Fibroblast of pulmonary artery (primary cell): Measurements from ENCODE around the gene PTGIR.

ENCODE experiments used
- DNase-seq: peaks from one replicate; pipeline ENCODE4 v3.0.0-alpha.2; 2010; ENCODE audit warnings: low read depth
- H3K4me3 ChIP-seq: replicated peaks from 2 replicates; pipeline ENCODE4 v1.5.1; 2011; ENCODE audit warnings: low read depth, mild to moderate bottlenecking, control low read depth, low read length, moderate library complexity
- CTCF ChIP-seq: IDR thresholded peaks from 2 replicates; pipeline ENCODE4 v1.5.1; 2011; ENCODE audit warnings: mild to moderate bottlenecking, control low read depth, low read length, inconsistent platforms; ENCODE audit errors: missing control alignments

The PTGIR gene

GRCh38 chr19:46660551-46661019 lies 35.7 kb upstream of the PTGIR start:
- DNase-seq, result no peak
- TF ChIP-seq CTCF, result no peak
- H3K4me3 ChIP-seq, result peak overlapping the region; percentile 74

GRCh38 chr19:46660008-46660517 lies 35.2 kb upstream of the PTGIR start:
- DNase-seq, result peak; percentile 25
- H3K4me3 ChIP-seq, result peak overlapping the region; percentile 74
- TF ChIP-seq CTCF, result no peak

GRCh38 chr19:46659151-46660007 lies 34.5 kb upstream of the PTGIR start:
- peak overlapping the region; percentile 74 for H3K4me3 ChIP-seq
- peak; percentile 17 for DNase-seq
- TF ChIP-seq CTCF, result no peak

- no peak overlapping the region for H3K4me3 ChIP-seq
- DNase-seq, result no peak
- TF ChIP-seq CTCF, result no peak
These were observed 31.7 kb upstream of the PTGIR start for GRCh38 chr19:46656541-46656940.

- no peak for TF ChIP-seq CTCF
- DNase-seq, result no peak
- no peak overlapping the region for H3K4me3 ChIP-seq
These were observed 29.8 kb upstream of the PTGIR start for GRCh38 chr19:46654621-46655152.

GRCh38 chr19:46650445-46650844 lies 25.6 kb upstream of the PTGIR start:
- H3K4me3 ChIP-seq, result no peak overlapping the region
- DNase-seq, result no peak

More at GRCh38 chr19:46650445-46650844, 25.6 kb upstream of the PTGIR start:
- no peak for TF ChIP-seq CTCF
